GM12878 (cell line): Measurements from ENCODE around the gene TBX5. TPM values are rescaled to one million over a fixed set of nuclear protein-coding genes. Genes with fewer than 3 reads are reported as not detected.

Source experiments
- ATAC-seq: fragments of 200-7000 bp; cut with Tn5 transposase; 3 replicates; pipeline ENCODE4 v1.9.1; 2020; ENCODE audit warnings: mild to moderate bottlenecking, moderate library complexity
- BruUV-seq: library from RNA; stranded (reverse); fragments of 400-500 nt; replicated peaks from 2 replicates; lab custom pipeline; 2021; lab: Mats Ljungman, UMichigan
- CTCF ChIA-PET: fragments of 300-600 bp; sonication (Branson Sonifier 250); formaldehyde crosslinking; extraction: SDS; loops from one replicate; lab custom pipeline; 2021; ENCODE audit warnings: inconsistent platforms; lab: Yijun Ruan, JAX
- POLR2A ChIA-PET: fragments of 350-600 bp; formaldehyde crosslinking; extraction: SDS; loops from one replicate; lab custom pipeline; 2021; ENCODE audit warnings: inconsistent platforms; lab: Charles Lee
- RAD21 ChIA-PET: fragments of 300-600 bp; sonication (Branson Sonifier 250); formaldehyde crosslinking; loops from one replicate; lab custom pipeline; 2023; ENCODE audit warnings: antibody characterized with exemption; ENCODE audit not compliant: unreplicated experiment; lab: Charles Lee
- SMC1A ChIA-PET: fragments of 300-600 bp; sonication (Branson Sonifier 250); formaldehyde crosslinking; loops from one replicate; lab custom pipeline; 2023; ENCODE audit not compliant: unreplicated experiment, uncharacterized antibody; lab: Charles Lee
- DNase-seq: peaks from one replicate; pipeline ENCODE4 v3.0.0-alpha.2; 2011; ENCODE audit warnings: low read depth, low spot score
- FAIRE-seq: peaks from 3 replicates; lab custom pipeline; 2011; peaks lifted over from hg19 to GRCh38; lab: Jason Lieb, UNC
- H2AFZ ChIP-seq: 2 replicates; pipeline ENCODE4 v1.6.0; 2011; ENCODE audit warnings: low read depth, low read length, control low read depth; ENCODE audit not compliant: control insufficient read depth
- H3K27ac ChIP-seq: 2 replicates; pipeline ENCODE4 v1.5.1; 2011; ENCODE audit warnings: control low read depth; ENCODE audit not compliant: control insufficient read depth, insufficient read depth
- H3K27me3 ChIP-seq, 2 experiments: replicated peaks in 1 of 2; 2 replicates each; pipeline versions ENCODE4 v1.6.0 to v1.6.1; 2011; ENCODE audit warnings: low read length in 1 of 2; ENCODE audit not compliant: control insufficient read depth in 2 of 2, insufficient read depth in 2 of 2
- H3K36me3 ChIP-seq, 2 experiments: 2 replicates each; pipeline ENCODE4 v1.5.1; 2011; ENCODE audit warnings: low read length in 1 of 2; ENCODE audit not compliant: control insufficient read depth in 2 of 2, insufficient read depth in 2 of 2
- H3K4me1 ChIP-seq: 2 replicates; pipeline ENCODE4 v1.6.1; 2011; ENCODE audit warnings: mild to moderate bottlenecking, low read length, moderate library complexity, mixed read lengths; ENCODE audit not compliant: control insufficient read depth, insufficient read depth
- H3K4me2 ChIP-seq: 2 replicates; pipeline ENCODE4 v1.6.0; 2011; ENCODE audit warnings: control low read depth; ENCODE audit not compliant: control insufficient read depth, insufficient read depth
- H3K4me3 ChIP-seq: fragments of 200-600 bp; sonication (generic); 2 replicates; pipeline ENCODE4 v1.5.1; 2016
- H3K79me2 ChIP-seq: 2 replicates; pipeline ENCODE4 v1.6.0; 2011; ENCODE audit warnings: low read length; ENCODE audit not compliant: control insufficient read depth, insufficient read depth
- H3K9ac ChIP-seq: 2 replicates; pipeline ENCODE4 v1.8.0; 2011; ENCODE audit warnings: low read length, control low read depth, mixed read lengths; ENCODE audit not compliant: control insufficient read depth, insufficient read depth
- H3K9me3 ChIP-seq: replicated peaks from 3 replicates; pipeline ENCODE4 v1.5.1; 2011; ENCODE audit warnings: mild to moderate bottlenecking, low read length; ENCODE audit not compliant: control insufficient read depth, insufficient read depth
- H4K20me1 ChIP-seq: 2 replicates; pipeline ENCODE4 v1.6.0; 2011; ENCODE audit not compliant: control insufficient read depth, insufficient read depth
- BCL3 ChIP-seq: IDR thresholded peaks from 2 replicates; pipeline ENCODE4 v1.6.1; 2011; ENCODE audit warnings: borderline replicate concordance, low read depth, mild to moderate bottlenecking, moderate library complexity, low read length; ENCODE audit not compliant: insufficient read depth, poor library complexity, severe bottlenecking
- CREM ChIP-seq: IDR thresholded peaks from 2 replicates; pipeline ENCODE4 v1.6.1; 2014; ENCODE audit warnings: antibody characterized with exemption, low read depth
- ESRRA ChIP-seq: IDR thresholded peaks from 2 replicates; pipeline ENCODE4 v1.6.1; 2012; ENCODE audit warnings: mild to moderate bottlenecking, low read length, improper control_type of control experiment
- PBX3 ChIP-seq: IDR thresholded peaks from 2 replicates; pipeline ENCODE4 v1.6.1; 2011; ENCODE audit warnings: mild to moderate bottlenecking, low read depth, low read length, moderate library complexity; ENCODE audit not compliant: insufficient replicate concordance
- STAT1 ChIP-seq: fragments of 450-650 bp; conservative IDR thresholded peaks from 2 replicates; pipeline ENCODE4 v1.6.1; 2014; ENCODE audit warnings: antibody characterized with exemption, mild to moderate bottlenecking
- WRNIP1 ChIP-seq: IDR thresholded peaks from 2 replicates; pipeline ENCODE4 v1.6.1; 2011; ENCODE audit warnings: low read depth, low read length, improper control_type of control experiment, borderline replicate concordance
- WGBS: methylation state at CpG from one replicate; pipeline ENCODE4 v1.1.6; 2016; ENCODE audit warnings: low lambda C conversion rate; ENCODE audit not compliant: insufficient replicate concordance, insufficient coverage; ENCODE audit errors: missing lambda C conversion rate; 5-methylcytosine and 5-hydroxymethylcytosine counted together
- in situ Hi-C: fragments of 300-500 bp; cut with MboI; formaldehyde crosslinking; loops from 9 replicates; pipeline ENCODE4 v1.14.3; 2018; ENCODE audit warnings: mixed read lengths
- intact Hi-C: fragments of 100-400 bp; cut with micrococcal nuclease; formaldehyde crosslinking; loops from one replicate; pipeline ENCODE4 v1.14.2; 2022; ENCODE audit not compliant: unreplicated experiment
- polyA plus RNA-seq, 11 experiments: library from polyadenylated mRNA; depleted of rRNA in 4 of 11; unstranded in 6 of 11; stranded (reverse) in 5 of 11; fragments of >200 nt; fragmentation: Nextera tagmentation in 4 of 11; fragmentation: Illumina TruSeq in 1 of 11; extraction: Ambion mirVana in 4 of 11; extraction: Trizol in 1 of 11; gene quantifications; 1 replicate in 1 of 11; 2 replicates in 10 of 11; pipeline versions ENCODE4 v1.2.1 to v1.2.3, GENCODE V29; 2011 to 2016; ENCODE audit warnings: inconsistent platforms in 2 of 11, missing spikeins in 2 of 11, low read depth in 1 of 11
- total RNA-seq, 4 experiments: library from RNA; depleted of rRNA in 3 of 4; stranded (reverse); fragments of >200 nt in 3 of 4; fragmentation: Illumina TruSeq in 1 of 4; extraction: Trizol in 1 of 4; gene quantifications; 2 replicates each; pipeline versions ENCODE4 v1.2.1 to v1.2.3, GENCODE V29; 2013 to 2021
- TF ChIP-seq, protein P1 (sequence below), 3 experiments: IDR thresholded peaks in 2 of 3; conservative IDR thresholded peaks in 1 of 3; 2 replicates each; pipeline ENCODE4 v1.5.1; 2011; ENCODE audit warnings: low read depth in 3 of 3, low read length in 3 of 3, mild to moderate bottlenecking in 3 of 3, control low read depth in 2 of 3, moderate library complexity in 2 of 3, inconsistent platforms in 1 of 3, mixed read lengths in 1 of 3; ENCODE audit not compliant: control insufficient read depth in 2 of 3, insufficient read depth in 1 of 3; ENCODE audit errors: extremely low read depth in 1 of 3
- TF ChIP-seq, protein P2 (sequence below): fragments of 450-650 bp; IDR thresholded peaks from 2 replicates; pipeline ENCODE4 v1.6.1; 2017; ENCODE audit warnings: borderline replicate concordance

TBX5 gene
- total and polyA plus RNA-seq, 10 of the 15 experiments (the other 5 are each of a cell fraction or from before 2014, with no cell fraction given), result 0.04 TPM; not detected in 9

DNA sequence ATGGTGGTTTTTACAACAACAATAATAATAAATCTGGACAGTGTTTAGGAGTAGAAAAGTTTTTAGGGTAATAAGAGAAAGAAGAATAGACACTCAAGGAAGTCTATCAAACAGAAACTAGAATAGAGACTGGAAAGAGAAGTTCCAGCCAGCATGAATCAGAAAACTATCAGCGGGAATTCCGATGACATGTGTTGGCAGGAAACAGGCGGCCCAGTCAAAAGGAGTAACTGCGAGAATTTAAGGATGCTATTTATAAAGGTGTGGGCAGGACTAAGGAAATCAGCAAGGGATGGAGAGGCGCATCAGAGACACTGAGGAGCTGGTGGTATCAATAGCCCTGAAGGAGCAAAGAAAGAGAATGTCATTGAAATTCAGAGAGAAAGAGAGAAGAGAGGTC lies 89.9 kb downstream of the TBX5 start (continued):
- TF ChIP-seq, protein P1, sequence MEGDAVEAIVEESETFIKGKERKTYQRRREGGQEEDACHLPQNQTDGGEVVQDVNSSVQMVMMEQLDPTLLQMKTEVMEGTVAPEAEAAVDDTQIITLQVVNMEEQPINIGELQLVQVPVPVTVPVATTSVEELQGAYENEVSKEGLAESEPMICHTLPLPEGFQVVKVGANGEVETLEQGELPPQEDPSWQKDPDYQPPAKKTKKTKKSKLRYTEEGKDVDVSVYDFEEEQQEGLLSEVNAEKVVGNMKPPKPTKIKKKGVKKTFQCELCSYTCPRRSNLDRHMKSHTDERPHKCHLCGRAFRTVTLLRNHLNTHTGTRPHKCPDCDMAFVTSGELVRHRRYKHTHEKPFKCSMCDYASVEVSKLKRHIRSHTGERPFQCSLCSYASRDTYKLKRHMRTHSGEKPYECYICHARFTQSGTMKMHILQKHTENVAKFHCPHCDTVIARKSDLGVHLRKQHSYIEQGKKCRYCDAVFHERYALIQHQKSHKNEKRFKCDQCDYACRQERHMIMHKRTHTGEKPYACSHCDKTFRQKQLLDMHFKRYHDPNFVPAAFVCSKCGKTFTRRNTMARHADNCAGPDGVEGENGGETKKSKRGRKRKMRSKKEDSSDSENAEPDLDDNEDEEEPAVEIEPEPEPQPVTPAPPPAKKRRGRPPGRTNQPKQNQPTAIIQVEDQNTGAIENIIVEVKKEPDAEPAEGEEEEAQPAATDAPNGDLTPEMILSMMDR (IDR thresholded peaks at IDR 0.05 in 2 of 3, conservative IDR thresholded peaks at IDR 0.05 in 1 of 3; ENCODE audit: control insufficient read depth in 2 of 3, extremely low read depth in 1 of 3, insufficient read depth in 1 of 3, low read depth in 3 of 3, low read length in 3 of 3), result no peak
- TF ChIP-seq STAT1, result no peak
- no peak for TF ChIP-seq ESRRA
- no peak for TF ChIP-seq CREM
- TF ChIP-seq, protein P2, sequence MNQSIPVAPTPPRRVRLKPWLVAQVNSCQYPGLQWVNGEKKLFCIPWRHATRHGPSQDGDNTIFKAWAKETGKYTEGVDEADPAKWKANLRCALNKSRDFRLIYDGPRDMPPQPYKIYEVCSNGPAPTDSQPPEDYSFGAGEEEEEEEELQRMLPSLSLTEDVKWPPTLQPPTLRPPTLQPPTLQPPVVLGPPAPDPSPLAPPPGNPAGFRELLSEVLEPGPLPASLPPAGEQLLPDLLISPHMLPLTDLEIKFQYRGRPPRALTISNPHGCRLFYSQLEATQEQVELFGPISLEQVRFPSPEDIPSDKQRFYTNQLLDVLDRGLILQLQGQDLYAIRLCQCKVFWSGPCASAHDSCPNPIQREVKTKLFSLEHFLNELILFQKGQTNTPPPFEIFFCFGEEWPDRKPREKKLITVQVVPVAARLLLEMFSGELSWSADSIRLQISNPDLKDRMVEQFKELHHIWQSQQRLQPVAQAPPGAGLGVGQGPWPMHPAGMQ, result no peak

- no peak for FAIRE-seq
- no peaks in the 10 kb centered on the region for H3K36me3 ChIP-seq
Observed at GRCh38 chr12:114314974-114315720, 90.8 kb downstream of the TBX5 start.

More at GRCh38 chr12:114314974-114315720, 90.8 kb downstream of the TBX5 start:
- BruUV-seq, result no TSS peak
- Histone ChIP-seq H3K4me1 (no peaks in the 10 kb centered on the region), H3K4me3 (no peak overlapping the region), H3K27me3 (no peaks in the 10 kb centered on the region), H3K79me2 (no peaks in the 10 kb centered on the region), H2AFZ (no peak overlapping the region), H3K9ac (no peak overlapping the region), H4K20me1 (no peaks in the 10 kb centered on the region)
- ChIA-PET RAD21 (no interaction called here), CTCF (no interaction called here), POLR2A (no interaction called here), SMC1A (no interaction called here)
- DNase-seq (no peak), ATAC-seq (no peak)
- in situ Hi-C loops, result no loop called here
- intact Hi-C loops, result no loop called here
- WGBS, result 62% methylated on average over 16 of the region's 16 CpGs
- TF ChIP-seq WRNIP1 (no peak), BCL3 (peak; percentile 88), PBX3 (peak; percentile 57)
- TF ChIP-seq, all 136 proteins: peak for 2
- H3K27ac ChIP-seq, result no peak overlapping the region
- H3K4me2 ChIP-seq, result no peak overlapping the region
- no peaks in the 10 kb centered on the region; the same call in 2 of the 3 replicates for H3K9me3 ChIP-seq
